K562 (cell line): Measurements from ENCODE around the gene FMN2. TPM values are rescaled to one million over a fixed set of nuclear protein-coding genes. Genes with fewer than 3 reads are reported as not detected.
"Not testable (repeated sequence)": the region's sequence is repeated elsewhere in the genome, so short reads cannot be mapped to it uniquely, and the experiment has no call there.

ENCODE experiments used
- ATAC-seq: fragments of 200-7000 bp; cut with Tn5 transposase; 3 replicates; pipeline ENCODE4 v1.9.1; 2020; ENCODE audit warnings: moderate library complexity
- BruUV-seq: library from RNA; stranded (reverse); fragments of 400-500 nt; replicated peaks from 2 replicates; lab custom pipeline; 2021; lab: Mats Ljungman, UMichigan
- CTCF ChIA-PET: fragments of 300-600 bp; formaldehyde crosslinking; extraction: SDS; loops from one replicate; lab custom pipeline; 2021; ENCODE audit warnings: low intra/inter-chr PET ratio; lab: Yijun Ruan, JAX
- POLR2A ChIA-PET: fragments of 300-600, 350-650 bp; sonication (Branson Sonifier 250); formaldehyde crosslinking; extraction: SDS; loops from one replicate; lab custom pipeline; 2021; ENCODE audit warnings: antibody characterized with exemption, inconsistent platforms; lab: Yijun Ruan, JAX
- DNase-seq, 4 experiments: peaks; one replicate each; pipeline versions ENCODE4 v3.0.0 to v3.0.0-alpha.2; 2011 to 2018; ENCODE audit warnings: low spot score in 3 of 4, mixed read lengths in 3 of 4; ENCODE audit errors: extremely low read depth in 1 of 4
- FAIRE-seq: peaks from 2 replicates; lab custom pipeline; 2011; peaks lifted over from hg19 to GRCh38; lab: Jason Lieb, UNC
- H2AFZ ChIP-seq: 2 replicates; pipeline ENCODE4 v1.6.0; 2011; ENCODE audit warnings: low read depth, low read length, control low read depth, inconsistent platforms
- H3K27ac ChIP-seq: fragments of 200-600 bp; 3 replicates; pipeline ENCODE4 v1.8.0; 2011; ENCODE audit warnings: low read depth, mild to moderate bottlenecking, control low read depth, inconsistent platforms, low read length, moderate library complexity, mixed read lengths; ENCODE audit errors: extremely low read depth
- H3K27me3 ChIP-seq, 2 experiments: fragments of 300-600 bp in 1 of 2; 2 replicates in 1 of 2; 3 replicates in 1 of 2; pipeline versions ENCODE4 v1.6.0 to v1.8.0; 2011; ENCODE audit warnings: inconsistent platforms in 2 of 2, low read length in 2 of 2, mild to moderate bottlenecking in 1 of 2, mixed read lengths in 1 of 2, moderate library complexity in 1 of 2; ENCODE audit not compliant: control insufficient read depth in 2 of 2, insufficient read depth in 2 of 2
- H3K36me3 ChIP-seq: fragments of 300-600 bp; 3 replicates; pipeline ENCODE4 v1.8.0; 2011; ENCODE audit warnings: mild to moderate bottlenecking, low read length, inconsistent platforms; ENCODE audit not compliant: control insufficient read depth, insufficient read depth
- H3K4me1 ChIP-seq, 2 experiments: fragments of 200-600 bp in 1 of 2; replicated peaks in 1 of 2; 2 replicates in 1 of 2; 3 replicates in 1 of 2; pipeline versions ENCODE4 v1.5.1 to v1.8.0; 2011; ENCODE audit warnings: inconsistent platforms in 2 of 2, low read length in 2 of 2, mild to moderate bottlenecking in 1 of 2, mixed read lengths in 1 of 2, moderate library complexity in 1 of 2; ENCODE audit not compliant: control insufficient read depth in 2 of 2, insufficient read depth in 2 of 2
- H3K4me2 ChIP-seq: 2 replicates; pipeline ENCODE4 v1.6.1; 2011; ENCODE audit warnings: low read length, control low read depth, inconsistent platforms, mixed read lengths; ENCODE audit not compliant: insufficient read depth
- H3K4me3 ChIP-seq: fragments of 200-600 bp; sonication (generic), shearing (Covaris generic); 2 replicates; pipeline ENCODE4 v1.5.1; 2016; ENCODE audit warnings: control low read depth, inconsistent platforms
- H3K79me2 ChIP-seq: fragments of 200-600 bp; 3 replicates; pipeline ENCODE4 v1.8.0; 2011; ENCODE audit warnings: low read length, inconsistent platforms; ENCODE audit not compliant: control insufficient read depth, insufficient read depth
- H3K9ac ChIP-seq, 2 experiments: 2 replicates each; pipeline versions ENCODE4 v1.6.0 to v1.6.1; 2011; ENCODE audit warnings: low read depth in 2 of 2, low read length in 2 of 2, control low read depth in 1 of 2, inconsistent platforms in 1 of 2, mild to moderate bottlenecking in 1 of 2, mixed read lengths in 1 of 2; ENCODE audit not compliant: insufficient read depth in 1 of 2
- H3K9me1 ChIP-seq: one replicate; pipeline ENCODE4 v1.6.0; 2011; ENCODE audit warnings: inconsistent platforms, mild to moderate bottlenecking, low read length, moderate library complexity; ENCODE audit not compliant: control insufficient read depth, insufficient read depth
- H3K9me3 ChIP-seq: replicated peaks from 2 replicates; pipeline ENCODE4 v1.5.1; 2011; ENCODE audit warnings: low read depth, low read length, inconsistent platforms; ENCODE audit not compliant: control insufficient read depth, insufficient read depth
- H4K20me1 ChIP-seq: replicated peaks from 2 replicates; pipeline ENCODE4 v1.6.1; 2011; ENCODE audit warnings: low read length, inconsistent platforms, mixed read lengths; ENCODE audit not compliant: control insufficient read depth, insufficient read depth
- CTBP1 ChIP-seq: fragments of 450-650 bp; IDR thresholded peaks from 2 replicates; pipeline ENCODE4 v1.6.1; 2016; ENCODE audit warnings: borderline replicate concordance
- FOS ChIP-seq: IDR thresholded peaks from 3 replicates; pipeline ENCODE4 v1.6.1; 2011; ENCODE audit not compliant: insufficient read length; ENCODE audit errors: extremely low read depth
- REST ChIP-seq, 2 experiments: fragments of 450-650 bp; formaldehyde crosslinking in 1 of 2; IDR thresholded peaks; 2 replicates each; pipeline versions ENCODE4 v1.4.0 to v1.6.1; 2014 to 2020; ENCODE audit warnings: mild to moderate bottlenecking in 2 of 2, borderline replicate concordance in 1 of 2, low read depth in 1 of 2
- SETDB1 ChIP-seq: IDR thresholded peaks from one replicate; pipeline ENCODE4 v1.6.1; 2012; ENCODE audit warnings: low read length, control low read depth, inconsistent platforms
- ZNF23 ChIP-seq: fragments of 250-450 bp; sonication (Bioruptor Pico); IDR thresholded peaks from 2 replicates; pipeline ENCODE4 v1.4.0; 2020; ENCODE audit warnings: mild to moderate bottlenecking
- ZNF282 ChIP-seq: sonication (generic); formaldehyde crosslinking; IDR thresholded peaks from 2 replicates; pipeline ENCODE4 v1.8.1; 2023; ENCODE audit warnings: missing genetic modification reagents
- WGBS: fragments of 100-300 bp; shearing (Covaris generic); methylation state at CpG from one replicate; pipeline ENCODE4 v1.1.6; 2016; ENCODE audit warnings: low coverage, mixed read lengths; ENCODE audit not compliant: insufficient coverage; ENCODE audit errors: missing lambda C conversion rate; 5-methylcytosine and 5-hydroxymethylcytosine counted together
- in situ Hi-C: fragments of 300-500 bp; cut with MboI; formaldehyde crosslinking; loops from 4 replicates; pipeline ENCODE4 v1.15.0; 2018; ENCODE audit warnings: inconsistent platforms, mixed read lengths
- intact Hi-C: fragments of 100-400 bp; cut with micrococcal nuclease; formaldehyde crosslinking; loops from 2 replicates; pipeline ENCODE4 v1.14.2; 2022
- polyA plus RNA-seq, 8 experiments: library from polyadenylated mRNA; depleted of rRNA in 4 of 8; stranded (reverse) in 5 of 8; unstranded in 3 of 8; fragments of >200 nt; fragmentation: Nextera tagmentation in 2 of 8; fragmentation: Illumina TruSeq in 1 of 8; extraction: Ambion mirVana in 2 of 8; extraction: Trizol in 1 of 8; gene quantifications; 2 replicates each; pipeline versions ENCODE4 v1.2.1 to v1.2.3, GENCODE V29; 2011 to 2014; ENCODE audit warnings: inconsistent platforms in 1 of 8, missing spikeins in 1 of 8
- total RNA-seq, 7 experiments: library from RNA; depleted of rRNA in 6 of 7; stranded (reverse); fragments of >200 nt in 6 of 7; fragmentation: Illumina TruSeq in 2 of 7; extraction: Trizol in 2 of 7; gene quantifications; 2 replicates each; pipeline versions ENCODE4 v1.2.1 to v1.2.3, GENCODE V29; 2011 to 2021; ENCODE audit warnings: low replicate concordance in 1 of 7

The FMN2 gene
- total and polyA plus RNA-seq, 9 of the 15 experiments (the other 6 are each of a cell fraction or from before 2014, with no cell fraction given) = 0.15 to 0.45 (median 0.16) TPM; not detected in 3

GRCh38 chr1:240271081-240271480, 179.4 kb downstream of the FMN2 start (continued):
- TF ChIP-seq REST (IDR thresholded peaks at IDR 0.05; ENCODE audit: borderline replicate concordance) (no peak), REST (CRISPR knock-in tag; IDR thresholded peaks at IDR 0.05; ENCODE audit: low read depth) (no peak)

- Histone ChIP-seq H3K9me3 (no peaks in the 10 kb centered on the region), H2AFZ (no peak overlapping the region), H4K20me1 (no peaks in the 10 kb centered on the region), H3K9me1 (no peaks in the 10 kb centered on the region), H3K27me3 (no peaks in the 10 kb centered on the region), H3K79me2 (no peaks in the 10 kb centered on the region), H3K4me2 (no peak overlapping the region), H3K27ac (no peak overlapping the region), H3K4me3 (no peak overlapping the region), H3K4me1 (no peaks in the 10 kb centered on the region), H3K9ac (no peak overlapping the region), H3K36me3 (no peaks in the 10 kb centered on the region)
- DNase-seq (no peak), FAIRE-seq (no peak), ATAC-seq (no peak)
- ChIA-PET CTCF (no interaction called here), POLR2A (no interaction called here)
- BruUV-seq = no TSS peak
- intact Hi-C loops (no loop called here), in situ Hi-C loops (no loop called here)
- 2% methylated on average over 5 of the region's 5 CpGs for whole genome bisulfite sequencing
- TF ChIP-seq FOS = no peak
- TF ChIP-seq ZNF282 (CRISPR knock-in tag) = no peak
- no peak for TF ChIP-seq SETDB1
- no peak for TF ChIP-seq ZNF23 (CRISPR knock-in tag)
- no peak for TF ChIP-seq CTBP1
Observed at GRCh38 chr1:240274569-240274968, 182.9 kb downstream of the FMN2 start.

GRCh38 chr1:240275219-240275618, 183.5 kb downstream of the FMN2 start:
- FAIRE-seq, H3K9me1 ChIP-seq, in situ Hi-C loops, H2AFZ ChIP-seq, ATAC-seq, DNase-seq, H3K4me2 ChIP-seq, POLR2A ChIA-PET, H3K27ac ChIP-seq, H3K9ac ChIP-seq, H3K36me3 ChIP-seq, H3K4me3 ChIP-seq, H4K20me1 ChIP-seq, CTCF ChIA-PET, H3K9me3 ChIP-seq, intact Hi-C loops, BruUV-seq, H3K4me1 ChIP-seq, H3K27me3 ChIP-seq, H3K79me2 ChIP-seq: not testable (repeated sequence)
